ENCODE data around the gene KLHL4.
A peak's percentile ranks its signal among the peaks of the same experiment; 100 is the strongest.
"Not testable (repeated sequence)": the region's sequence is repeated elsewhere in the genome, so short reads cannot be mapped to it uniquely, and the experiment has no call there.

Gene KLHL4
- total RNA-seq: 0 reads per million in 4 donors

- peak in 1 of 5 donors; percentile 12 for DNase-seq
Measured at GRCh38 chrX:87517571-87518141, at the start of gene KLHL4. Gene KLHL4 (plus strand): TSS chrX:87517802. CDS start chrX:87517894, 92 bp downstream.

- no peak for DNase-seq
Measured at GRCh38 chrX:87468941-87469340, 48.7 kb upstream of the KLHL4 start.

- DNase-seq: no peak
Measured at GRCh38 chrX:87475793-87476192, 41.8 kb upstream of the KLHL4 start.

- not testable (repeated sequence) for DNase-seq
Measured at GRCh38 chrX:87478703-87479102, 38.9 kb upstream of the KLHL4 start.

- DNase-seq: no peak
Measured at GRCh38 chrX:87489071-87489470, 28.5 kb upstream of the KLHL4 start.

GRCh38 chrX:87515836-87516235 is 1.8 kb upstream of the KLHL4 start:
- no peak for DNase-seq

GRCh38 chrX:87516717-87517121 is 883 bp upstream of the KLHL4 start:
- DNase-seq: no peak

- no peak for DNase-seq
Measured at GRCh38 chrX:87518504-87518903, 902 bp downstream of the KLHL4 start.

GRCh38 chrX:87525771-87526229 is 8.2 kb downstream of the KLHL4 start:
- DNase-seq: no peak

GRCh38 chrX:87526281-87526680 is 8.7 kb downstream of the KLHL4 start:
- no peak for DNase-seq

GRCh38 chrX:87528487-87528886 is 10.9 kb downstream of the KLHL4 start:
- DNase-seq: no peak

GRCh38 chrX:87571964-87572363 is 54.4 kb downstream of the KLHL4 start:
- DNase-seq: no peak

- DNase-seq: no peak
Measured at GRCh38 chrX:87572901-87573300, 55.3 kb downstream of the KLHL4 start.

GRCh38 chrX:87578978-87579377 is 61.4 kb downstream of the KLHL4 start:
- no peak for DNase-seq

- DNase-seq: no peak
Measured at GRCh38 chrX:87580862-87581261, 63.3 kb downstream of the KLHL4 start.

GRCh38 chrX:87582453-87582852 is 64.9 kb downstream of the KLHL4 start:
- no peak for DNase-seq

- DNase-seq: no peak
Measured at GRCh38 chrX:87583679-87584078, 66.1 kb downstream of the KLHL4 start.

- DNase-seq: no peak
Measured at GRCh38 chrX:87616371-87616770, 98.8 kb downstream of the KLHL4 start.

GRCh38 chrX:87621697-87622096 is 104.1 kb downstream of the KLHL4 start:
- DNase-seq: no peak

- no peak for DNase-seq
Measured at GRCh38 chrX:87626996-87627395, 109.4 kb downstream of the KLHL4 start.

GRCh38 chrX:87634361-87634760 is 116.8 kb downstream of the KLHL4 start:
- DNase-seq: no peak

GRCh38 chrX:87636533-87636932 is 118.9 kb downstream of the KLHL4 start:
- no peak for DNase-seq

- DNase-seq: not testable (repeated sequence)
Measured at GRCh38 chrX:87641439-87641838, 123.8 kb downstream of the KLHL4 start.

GRCh38 chrX:87661761-87662160 is 144.2 kb downstream of the KLHL4 start:
- no peak for DNase-seq

- no peak for DNase-seq
Measured at GRCh38 chrX:87663421-87663820, 145.8 kb downstream of the KLHL4 start.

Data from T-helper 1 cell (primary cell).